ENCODE data around the gene ACOX1.

GRCh38 chr17:75906143-75906884 lies 72.7 kb downstream of the ACOX1 start:
- TF ChIP-seq CTCF (conservative IDR thresholded peaks at IDR 0.05; ENCODE audit: low read length) (no peak), EZH2phosphoT487 (IDR thresholded peaks at IDR 0.05; ENCODE audit: borderline replicate concordance) (no peak)
